T47D (cell line): ENCODE data around the gene GPLD1.

Experiments
- DNase-seq, 2 experiments: peaks; one replicate each; pipeline versions ENCODE4 v3.0.0 to v3.0.0-alpha.2; 2011 to 2012; ENCODE audit warnings: low read depth in 1 of 2, low spot score in 1 of 2
- JUND ChIP-seq: IDR thresholded peaks from 2 replicates; pipeline ENCODE4 v1.6.1; 2012; ENCODE audit warnings: low read depth
- in situ Hi-C: cut with HindIII; loops from 2 replicates; pipeline ENCODE4 v1.10.0; 2016; ENCODE audit warnings: low sequenced_read_pairs, low pct_unique_long_range_greater_than_20kb

Gene GPLD1

GRCh38 chr6:24464253-24465038 is 24.9 kb downstream of the GPLD1 start:
- DNase-seq: no peak
- in situ Hi-C loops: no loop called here
- no peak for TF ChIP-seq JUND

DNA sequence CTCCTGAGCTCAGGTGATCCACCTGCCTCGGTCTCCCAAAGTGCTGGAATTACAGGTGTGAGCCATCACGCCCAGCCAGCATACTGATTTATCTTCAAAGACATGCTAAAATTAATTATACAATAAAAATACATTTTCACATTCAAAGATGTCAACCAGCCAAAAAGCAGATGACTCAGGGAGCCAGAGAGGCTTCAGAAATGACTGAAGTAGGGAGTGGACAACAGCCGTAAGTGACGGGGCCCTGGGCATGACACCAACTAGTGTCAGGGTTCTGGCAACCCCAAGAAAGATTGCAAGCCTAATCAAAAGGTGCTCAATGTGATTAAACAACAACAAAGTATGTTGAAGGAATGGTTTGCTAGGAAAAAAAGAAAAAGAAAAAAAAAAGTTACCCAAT is 28.4 kb downstream of the GPLD1 start:
- no peak for TF ChIP-seq JUND
- DNase-seq: no peak
- in situ Hi-C loops: no loop called here

GRCh38 chr6:24458941-24459340 is 30.4 kb downstream of the GPLD1 start:
- in situ Hi-C loops: no loop called here
- no peak for TF ChIP-seq JUND
- no peak for DNase-seq

- in situ Hi-C loops: no loop called here
- TF ChIP-seq JUND: no peak
- no peak for DNase-seq
These were observed 31.2 kb downstream of the GPLD1 start for GRCh38 chr6:24458134-24458533.

DNA sequence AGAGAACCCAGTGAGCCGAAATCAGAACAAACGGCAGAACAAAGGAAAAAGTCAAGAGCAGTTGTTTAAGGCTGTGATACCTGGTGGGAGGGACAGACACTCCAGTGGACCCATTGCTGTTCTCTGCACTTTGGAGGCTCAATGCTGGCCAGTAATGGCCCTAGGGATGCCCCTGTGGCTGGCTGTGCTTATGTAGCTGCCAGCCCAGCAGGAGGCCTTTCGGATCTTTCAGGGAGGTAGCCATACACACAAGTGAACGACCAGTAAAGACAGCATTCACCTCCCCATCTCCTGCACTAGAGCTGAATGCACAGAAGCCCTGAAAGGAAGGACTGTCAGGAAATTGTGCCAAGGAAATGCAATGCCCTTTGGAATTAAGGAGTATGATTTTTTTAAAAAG is 34.3 kb downstream of the GPLD1 start:
- TF ChIP-seq JUND: no peak
- in situ Hi-C loops: no loop called here
- DNase-seq: no peak

DNA sequence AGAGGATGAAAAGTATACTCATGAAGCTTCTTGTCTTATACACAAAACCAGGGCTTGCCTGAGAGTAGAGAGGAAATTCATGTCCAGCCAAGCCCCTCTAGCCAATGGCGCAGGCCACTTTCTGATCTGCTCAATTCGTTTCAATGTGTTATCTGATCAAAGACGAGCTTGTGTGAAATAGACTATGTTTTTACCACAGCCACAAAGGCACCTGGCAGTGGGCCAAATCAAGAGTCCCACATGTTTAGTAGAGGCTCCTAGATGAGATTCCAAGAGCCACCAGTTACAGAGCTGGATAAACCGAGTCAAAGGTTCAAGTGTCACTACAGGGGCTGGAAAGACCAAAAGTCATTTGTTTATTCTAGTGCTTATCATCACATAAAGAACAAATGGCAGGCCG is 34.9 kb downstream of the GPLD1 start:
- DNase-seq: no peak
- in situ Hi-C loops: no loop called here
- TF ChIP-seq JUND: no peak

DNA sequence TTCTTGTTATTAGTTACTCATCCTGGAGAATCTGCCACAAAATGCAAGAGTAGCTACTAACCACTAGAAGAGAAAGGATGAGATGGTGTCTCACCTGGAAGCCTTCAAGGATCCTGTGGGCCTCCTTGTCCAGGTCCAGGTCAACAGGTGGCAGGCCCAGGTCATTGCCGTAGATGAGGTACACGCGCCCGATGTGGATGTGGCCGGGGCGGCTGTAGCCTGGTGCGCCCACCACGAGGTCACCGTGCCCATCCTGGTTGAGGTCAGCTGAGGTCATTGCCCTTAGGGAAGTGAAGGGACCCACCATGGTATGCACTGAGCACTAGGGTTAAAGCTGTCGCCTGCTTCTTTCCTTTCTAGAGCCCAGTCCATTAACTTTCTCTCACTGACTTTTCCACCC is 35.5 kb downstream of the GPLD1 start:
- TF ChIP-seq JUND: no peak
- DNase-seq: no peak
- in situ Hi-C loops: no loop called here

- in situ Hi-C loops: no loop called here
- no peak for TF ChIP-seq JUND
- no peak for DNase-seq
These were observed 37.6 kb downstream of the GPLD1 start for GRCh38 chr6:24451581-24452388.

GRCh38 chr6:24448828-24449525 is 40.4 kb downstream of the GPLD1 start:
- in situ Hi-C loops: no loop called here

DNA sequence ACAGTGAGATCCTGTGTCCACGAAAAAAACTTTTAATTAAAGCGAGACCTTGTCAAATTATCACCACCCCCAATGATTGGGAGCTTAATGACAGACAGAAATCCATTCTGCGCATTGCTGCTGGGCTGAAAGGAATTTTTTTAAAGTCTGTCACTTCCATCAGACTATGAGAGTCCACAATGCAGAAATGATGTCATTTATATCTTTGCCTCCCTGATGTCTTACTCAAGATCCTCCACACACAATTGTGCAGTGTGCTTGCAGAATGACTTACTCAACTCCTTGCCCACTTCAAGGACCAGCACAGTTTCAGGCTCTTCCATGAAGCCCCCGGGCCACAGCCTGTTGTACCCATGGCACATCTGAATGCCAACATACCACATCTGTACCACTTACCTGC is 41.0 kb downstream of the GPLD1 start:
- TF ChIP-seq JUND: no peak
- in situ Hi-C loops: no loop called here
- no peak for DNase-seq

More at GRCh38 chr6:24448828-24449525, 40.4 kb downstream of the GPLD1 start:
- TF ChIP-seq JUND: no peak
- DNase-seq: no peak

- no peak for TF ChIP-seq JUND
- no peak for DNase-seq
- in situ Hi-C loops: no loop called here
These were observed 42.7 kb downstream of the GPLD1 start for GRCh38 chr6:24446670-24447069.

DNA sequence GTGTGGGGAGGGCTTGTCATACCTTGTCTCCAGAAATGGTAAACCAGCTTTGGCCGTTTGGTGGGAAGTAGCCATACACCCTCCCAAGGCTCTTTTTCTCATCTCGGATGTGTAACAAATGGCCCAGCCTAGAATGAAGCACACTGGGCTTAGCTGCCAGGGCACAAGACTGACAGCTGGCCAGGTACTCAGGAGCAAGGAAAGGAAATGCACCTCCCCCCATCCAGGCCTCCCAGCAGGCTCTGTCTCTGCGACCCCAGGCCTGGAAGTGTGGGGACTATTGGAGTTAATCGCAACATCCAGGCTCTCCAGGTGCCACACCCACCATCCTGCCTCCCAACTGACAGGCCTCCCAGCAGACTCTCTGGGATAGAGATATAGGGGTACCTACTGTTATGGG is 43.7 kb downstream of the GPLD1 start:
- TF ChIP-seq JUND: no peak
- DNase-seq: no peak
- in situ Hi-C loops: no loop called here

DNA sequence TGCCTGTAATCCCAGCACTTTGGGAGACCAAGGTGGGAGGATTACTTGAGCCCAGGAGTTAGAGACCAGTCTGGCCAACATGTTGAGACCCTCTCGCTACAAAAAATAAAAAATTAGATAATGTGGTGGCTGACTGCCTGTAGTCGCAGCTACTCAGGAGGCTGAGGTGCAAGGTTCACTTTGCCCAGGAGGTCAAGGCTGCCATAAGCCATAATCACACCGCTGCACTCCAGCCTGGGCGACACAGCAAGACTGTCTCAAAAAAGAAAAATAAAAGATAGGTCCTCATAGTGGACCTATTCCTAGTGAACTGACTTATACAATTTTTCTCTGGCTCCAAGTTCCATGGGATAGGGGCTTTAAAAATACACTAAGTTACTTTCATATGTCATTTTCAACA is 44.8 kb downstream of the GPLD1 start:
- no peak for DNase-seq
- no peak for TF ChIP-seq JUND
- in situ Hi-C loops: no loop called here

DNA sequence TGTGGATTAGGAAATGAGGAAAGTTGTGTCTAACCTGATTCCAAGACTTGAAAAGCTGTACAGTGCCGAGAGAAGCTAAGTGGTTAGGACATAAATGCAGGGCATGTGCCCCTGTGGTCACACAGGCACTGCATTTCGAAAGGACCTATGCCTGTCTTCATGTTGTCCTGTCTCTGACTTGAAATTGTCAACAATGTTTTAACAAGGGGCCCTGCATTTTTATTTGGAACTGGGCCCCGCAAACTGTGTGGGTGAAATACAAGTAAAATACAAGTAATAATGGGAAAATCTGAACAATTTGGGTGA is 47.8 kb downstream of the GPLD1 start:
- TF ChIP-seq JUND: no peak
- in situ Hi-C loops: no loop called here
- no peak for DNase-seq
